IMR-90 (cell line): Measurements from ENCODE around the gene NKPD1. TPM values are rescaled to one million over a fixed set of nuclear protein-coding genes. Genes with fewer than 3 reads are reported as not detected.

Experiments
- ATAC-seq: fragments of 200-7000 bp; cut with Tn5 transposase; 2 replicates; pipeline ENCODE4 v1.9.1; 2020; ENCODE audit warnings: low read depth, mild to moderate bottlenecking, moderate library complexity
- BruUV-seq: library from RNA; stranded (reverse); fragments of 400-500 nt; replicated peaks from 2 replicates; lab custom pipeline; 2021; lab: Mats Ljungman, UMichigan
- CTCF ChIA-PET: fragments of 300-600 bp; formaldehyde crosslinking; extraction: SDS; loops from one replicate; lab custom pipeline; 2021; ENCODE audit warnings: antibody characterized with exemption; lab: Yijun Ruan, JAX
- POLR2A ChIA-PET: fragments of 300-600 bp; sonication (Branson Sonifier 250); formaldehyde crosslinking; loops from one replicate; lab custom pipeline; 2022; ENCODE audit warnings: antibody characterized with exemption; ENCODE audit not compliant: unreplicated experiment; lab: Charles Lee
- DNase-seq: peaks from one replicate; pipeline ENCODE4 v3.0.0; 2013
- H2AFZ ChIP-seq: replicated peaks from 2 replicates; pipeline ENCODE3; 2013; ENCODE audit warnings: low read length, mild to moderate bottlenecking; ENCODE audit not compliant: poor library complexity
- H2AK5ac ChIP-seq: 2 replicates; pipeline ENCODE4 v1.6.1; 2013; ENCODE audit warnings: low read depth, low read length, inconsistent platforms
- H2AK9ac ChIP-seq: replicated peaks from 2 replicates; pipeline ENCODE3; 2013; ENCODE audit warnings: mild to moderate bottlenecking, low read depth, low read length, moderate library complexity; ENCODE audit not compliant: poor library complexity
- H2BK120ac ChIP-seq: 2 replicates; pipeline ENCODE4 v1.6.1; 2013; ENCODE audit warnings: low read depth, low read length, inconsistent platforms
- H2BK15ac ChIP-seq: 3 replicates; pipeline ENCODE4 v1.6.1; 2013; ENCODE audit warnings: low read depth, low read length, inconsistent platforms
- H2BK20ac ChIP-seq: 2 replicates; pipeline ENCODE4 v1.6.1; 2013; ENCODE audit warnings: low read depth, mild to moderate bottlenecking, inconsistent platforms, low read length, moderate library complexity
- H2BK5ac ChIP-seq: 2 replicates; pipeline ENCODE4 v1.6.1; 2013; ENCODE audit warnings: mild to moderate bottlenecking, low read depth, low read length, inconsistent platforms; ENCODE audit not compliant: poor library complexity, severe bottlenecking
- H3K14ac ChIP-seq: replicated peaks from 2 replicates; pipeline ENCODE4 v1.6.1; 2013; ENCODE audit warnings: low read depth, low read length, inconsistent platforms
- H3K18ac ChIP-seq: 2 replicates; pipeline ENCODE4 v1.6.1; 2013; ENCODE audit warnings: low read depth, low read length, control low read depth
- H3K23ac ChIP-seq: 2 replicates; pipeline ENCODE4 v1.6.1; 2013; ENCODE audit warnings: low read depth, low read length, inconsistent platforms
- H3K27ac ChIP-seq: 2 replicates; pipeline ENCODE4 v1.5.1; 2013; ENCODE audit warnings: mild to moderate bottlenecking, control low read depth, low read length; ENCODE audit not compliant: insufficient read depth
- H3K27me3 ChIP-seq: 2 replicates; pipeline ENCODE4 v1.6.1; 2013; ENCODE audit warnings: low read length; ENCODE audit not compliant: control insufficient read depth, insufficient read depth
- H3K36me3 ChIP-seq: 2 replicates; pipeline ENCODE4 v1.6.1; 2013; ENCODE audit warnings: low read length, mixed read lengths; ENCODE audit not compliant: control insufficient read depth, insufficient read depth
- H3K4ac ChIP-seq: 2 replicates; pipeline ENCODE4 v1.6.1; 2013; ENCODE audit warnings: low read depth, low read length, inconsistent platforms
- H3K4me1 ChIP-seq: 2 replicates; pipeline ENCODE4 v1.6.1; 2013; ENCODE audit warnings: low read length, mixed read lengths; ENCODE audit not compliant: control insufficient read depth, insufficient read depth
- H3K4me2 ChIP-seq: 2 replicates; pipeline ENCODE4 v1.6.1; 2013; ENCODE audit warnings: low read depth, mild to moderate bottlenecking, control low read depth, low read length, moderate library complexity
- H3K4me3 ChIP-seq: 2 replicates; pipeline ENCODE4 v1.5.1; 2013; ENCODE audit warnings: low read depth, mild to moderate bottlenecking, control low read depth, low read length, moderate library complexity; ENCODE audit not compliant: insufficient read depth
- H3K56ac ChIP-seq: 2 replicates; pipeline ENCODE4 v1.6.1; 2013; ENCODE audit warnings: low read length, inconsistent platforms; ENCODE audit not compliant: insufficient read depth; ENCODE audit errors: extremely low read depth
- H3K79me1 ChIP-seq, 2 experiments: 2 replicates each; pipeline ENCODE4 v1.6.1; 2013; ENCODE audit warnings: low read length in 2 of 2, inconsistent platforms in 1 of 2, low read depth in 1 of 2
- H3K9ac ChIP-seq: 2 replicates; pipeline ENCODE4 v1.6.1; 2013; ENCODE audit warnings: low read depth, low read length, control low read depth
- H3K9me1 ChIP-seq: 2 replicates; pipeline ENCODE4 v1.6.1; 2013; ENCODE audit warnings: low read length, inconsistent platforms; ENCODE audit not compliant: insufficient read depth
- H3K9me3 ChIP-seq: 2 replicates; pipeline ENCODE4 v1.6.1; 2013; ENCODE audit warnings: low read length; ENCODE audit not compliant: control insufficient read depth, insufficient read depth
- H4K20me1 ChIP-seq: 2 replicates; pipeline ENCODE4 v1.6.1; 2013; ENCODE audit warnings: low read length, inconsistent platforms; ENCODE audit not compliant: insufficient read depth
- H4K5ac ChIP-seq: 2 replicates; pipeline ENCODE4 v1.6.1; 2013; ENCODE audit warnings: mild to moderate bottlenecking, low read depth, low read length, control low read depth
- H4K8ac ChIP-seq, 2 experiments: 2 replicates each; pipeline ENCODE4 v1.6.1; 2013; ENCODE audit warnings: low read depth in 2 of 2, low read length in 2 of 2, control low read depth in 1 of 2, inconsistent platforms in 1 of 2
- H4K91ac ChIP-seq: 2 replicates; pipeline ENCODE4 v1.6.1; 2013; ENCODE audit warnings: low read depth, low read length, inconsistent platforms; ENCODE audit not compliant: insufficient read depth
- BHLHE40 ChIP-seq: fragments of 150-350 bp; IDR thresholded peaks from 2 replicates; pipeline ENCODE4 v1.6.1; 2016; ENCODE audit warnings: mild to moderate bottlenecking, low read depth, low read length
- CEBPB ChIP-seq: IDR thresholded peaks from 2 replicates; pipeline ENCODE4 v1.6.1; 2012; ENCODE audit warnings: low read depth, low read length, improper control_type of control experiment
- CHD1 ChIP-seq: IDR thresholded peaks from 2 replicates; pipeline ENCODE4 v1.6.1; 2012; ENCODE audit warnings: low read depth, low read length, improper control_type of control experiment
- FOS ChIP-seq: fragments of 150-350 bp; IDR thresholded peaks from 2 replicates; pipeline ENCODE4 v1.6.1; 2016; ENCODE audit warnings: low read depth, low read length
- MAFK ChIP-seq: IDR thresholded peaks from 2 replicates; pipeline ENCODE4 v1.6.1; 2012; ENCODE audit warnings: low read depth, low read length, improper control_type of control experiment
- MAZ ChIP-seq: IDR thresholded peaks from 2 replicates; pipeline ENCODE4 v1.6.1; 2012; ENCODE audit warnings: low read depth, mild to moderate bottlenecking, low read length, improper control_type of control experiment, moderate library complexity, borderline replicate concordance
- MXI1 ChIP-seq: IDR thresholded peaks from 2 replicates; pipeline ENCODE4 v1.6.1; 2012; ENCODE audit warnings: low read depth, mild to moderate bottlenecking, low read length, moderate library complexity, borderline replicate concordance
- NFE2L2 ChIP-seq: fragments of 150-350 bp; IDR thresholded peaks from 2 replicates; pipeline ENCODE4 v1.6.1; 2016; ENCODE audit warnings: low read depth, mild to moderate bottlenecking, low read length
- POLR2A ChIP-seq: IDR thresholded peaks from 2 replicates; pipeline ENCODE4 v1.6.1; 2012; ENCODE audit warnings: mild to moderate bottlenecking, low read depth, low read length
- RAD21 ChIP-seq: IDR thresholded peaks from 2 replicates; pipeline ENCODE4 v1.6.1; 2012; ENCODE audit warnings: low read length, improper control_type of control experiment
- RCOR1 ChIP-seq: IDR thresholded peaks from 2 replicates; pipeline ENCODE4 v1.6.1; 2012; ENCODE audit warnings: mild to moderate bottlenecking, low read length, improper control_type of control experiment; ENCODE audit not compliant: insufficient replicate concordance
- RFX5 ChIP-seq: IDR thresholded peaks from 2 replicates; pipeline ENCODE4 v1.8.0; 2012; ENCODE audit warnings: low read depth, mild to moderate bottlenecking, low read length, moderate library complexity
- SMC3 ChIP-seq: fragments of 150-350 bp; IDR thresholded peaks from 2 replicates; pipeline ENCODE4 v1.6.1; 2016; ENCODE audit warnings: low read depth, mild to moderate bottlenecking, antibody characterized with exemption, low read length, moderate library complexity
- WGBS, 2 experiments: methylation state at CpG; one replicate each; pipeline versions ENCODE4 v1.1.5 to v1.1.7; 2013; ENCODE audit warnings: missing lambda C conversion rate in 2 of 2; ENCODE audit not compliant: insufficient read length in 1 of 2; ENCODE audit errors: extremely low coverage in 2 of 2; 5-methylcytosine and 5-hydroxymethylcytosine counted together
- dilution Hi-C: fragments of 300-500 bp; cut with HindIII; formaldehyde crosslinking; loops from one replicate; pipeline ENCODE4 v1.14.3; 2018; ENCODE audit warnings: low sequenced_read_pairs; ENCODE audit not compliant: unreplicated experiment
- in situ Hi-C: fragments of 300-500 bp; cut with MboI; formaldehyde crosslinking; loops from 3 replicates; pipeline ENCODE4 v1.14.3; 2019; ENCODE audit warnings: low sequenced_read_pairs, inconsistent platforms, mixed read lengths
- intact Hi-C: fragments of 100-400 bp; cut with micrococcal nuclease; formaldehyde crosslinking; loops from 2 replicates; pipeline ENCODE4 v1.10.0; 2022
- polyA plus RNA-seq, 3 experiments: library from polyadenylated mRNA; depleted of rRNA; stranded (reverse); fragments of >200 nt; gene quantifications; 2 replicates each; pipeline ENCODE4 v1.2.3, GENCODE V29; 2012; ENCODE audit warnings: low replicate concordance in 1 of 3
- total RNA-seq: library from RNA; depleted of rRNA; stranded (reverse); fragments of >200 nt; gene quantifications from 2 replicates; pipeline ENCODE4 v1.2.3, GENCODE V29; 2012
- TF ChIP-seq, protein P1 (sequence below): conservative IDR thresholded peaks from 2 replicates; pipeline ENCODE4 v1.5.1; 2012; ENCODE audit warnings: mild to moderate bottlenecking, low read depth, low read length, improper control_type of control experiment
- TF ChIP-seq, protein P2 (sequence below): fragments of 150-350 bp; IDR thresholded peaks from 2 replicates; pipeline ENCODE4 v1.6.1; 2016; ENCODE audit warnings: low read depth, mild to moderate bottlenecking, low read length, moderate library complexity, borderline replicate concordance
- TF ChIP-seq, protein P3 (sequence below): fragments of 150-350 bp; IDR thresholded peaks from 2 replicates; pipeline ENCODE4 v1.6.1; 2017; ENCODE audit warnings: mild to moderate bottlenecking, antibody characterized with exemption, low read length, low read depth

The NKPD1 gene
- total and polyA plus RNA-seq, 2 of the 4 experiments (the other 2 are of a cell fraction) = under 0.01 to 0.09 TPM

DNA sequence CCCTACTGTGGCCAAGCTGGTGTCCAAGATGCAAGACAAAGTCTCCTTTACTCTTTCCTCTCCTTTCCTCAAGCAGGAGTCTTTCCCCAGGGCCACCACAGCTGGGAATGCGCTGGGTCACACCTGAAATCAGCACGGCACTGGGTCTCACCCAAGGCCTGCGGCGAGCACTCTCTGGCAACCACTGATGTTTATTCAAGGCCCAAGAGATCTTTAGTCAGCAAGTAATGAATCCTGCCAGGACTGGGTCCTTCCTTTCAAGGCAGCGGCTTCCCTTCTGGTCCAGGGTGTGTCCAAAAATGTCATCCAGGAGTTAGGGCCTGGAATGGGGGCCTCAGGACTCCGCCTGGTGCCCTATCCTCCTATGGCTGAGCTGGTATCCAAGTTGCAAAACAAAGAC is 41.9 kb upstream of the NKPD1 start:
- in situ Hi-C loops (no loop called here), intact Hi-C loops (no loop called here), dilution Hi-C loops (no loop called here)
- Histone ChIP-seq H3K4me3 (no peak overlapping the region), H4K91ac (no peak overlapping the region), H3K23ac (no peak overlapping the region), H2AFZ (no peak overlapping the region), H3K4me1 (no peaks in the 10 kb centered on the region), H3K4ac (no peak overlapping the region), H4K20me1 (no peaks in the 10 kb centered on the region), H3K27me3 (no peaks in the 10 kb centered on the region), H3K14ac (no peak overlapping the region), H4K5ac (no peak overlapping the region), H2AK5ac (no peak overlapping the region), H4K8ac (no peak overlapping the region), H3K9me3 (no peaks in the 10 kb centered on the region), H3K9me1 (no peaks in the 10 kb centered on the region), H2BK15ac (no peak overlapping the region), H2BK20ac (no peak overlapping the region), H3K4me2 (no peak overlapping the region), H3K27ac (no peak overlapping the region), H3K56ac (no peak overlapping the region), H2BK120ac (no peak overlapping the region), H2BK5ac (no peak overlapping the region), H3K36me3 (no peaks in the 10 kb centered on the region), H2AK9ac (no peak overlapping the region), H3K18ac (no peak overlapping the region), H3K9ac (no peak overlapping the region), H3K79me1 (no peaks in the 10 kb centered on the region)
- TF ChIP-seq CHD1 = no peak
- TF ChIP-seq MAFK = no peak
- TF ChIP-seq FOS = no peak
- TF ChIP-seq POLR2A = no peak
- no peak for TF ChIP-seq SMC3
- no peak for TF ChIP-seq RCOR1
- TF ChIP-seq, protein P1, sequence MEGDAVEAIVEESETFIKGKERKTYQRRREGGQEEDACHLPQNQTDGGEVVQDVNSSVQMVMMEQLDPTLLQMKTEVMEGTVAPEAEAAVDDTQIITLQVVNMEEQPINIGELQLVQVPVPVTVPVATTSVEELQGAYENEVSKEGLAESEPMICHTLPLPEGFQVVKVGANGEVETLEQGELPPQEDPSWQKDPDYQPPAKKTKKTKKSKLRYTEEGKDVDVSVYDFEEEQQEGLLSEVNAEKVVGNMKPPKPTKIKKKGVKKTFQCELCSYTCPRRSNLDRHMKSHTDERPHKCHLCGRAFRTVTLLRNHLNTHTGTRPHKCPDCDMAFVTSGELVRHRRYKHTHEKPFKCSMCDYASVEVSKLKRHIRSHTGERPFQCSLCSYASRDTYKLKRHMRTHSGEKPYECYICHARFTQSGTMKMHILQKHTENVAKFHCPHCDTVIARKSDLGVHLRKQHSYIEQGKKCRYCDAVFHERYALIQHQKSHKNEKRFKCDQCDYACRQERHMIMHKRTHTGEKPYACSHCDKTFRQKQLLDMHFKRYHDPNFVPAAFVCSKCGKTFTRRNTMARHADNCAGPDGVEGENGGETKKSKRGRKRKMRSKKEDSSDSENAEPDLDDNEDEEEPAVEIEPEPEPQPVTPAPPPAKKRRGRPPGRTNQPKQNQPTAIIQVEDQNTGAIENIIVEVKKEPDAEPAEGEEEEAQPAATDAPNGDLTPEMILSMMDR = no peak
- TF ChIP-seq NFE2L2 = no peak
- TF ChIP-seq MXI1 = no peak
- TF ChIP-seq CEBPB = no peak
- TF ChIP-seq, protein P2, sequence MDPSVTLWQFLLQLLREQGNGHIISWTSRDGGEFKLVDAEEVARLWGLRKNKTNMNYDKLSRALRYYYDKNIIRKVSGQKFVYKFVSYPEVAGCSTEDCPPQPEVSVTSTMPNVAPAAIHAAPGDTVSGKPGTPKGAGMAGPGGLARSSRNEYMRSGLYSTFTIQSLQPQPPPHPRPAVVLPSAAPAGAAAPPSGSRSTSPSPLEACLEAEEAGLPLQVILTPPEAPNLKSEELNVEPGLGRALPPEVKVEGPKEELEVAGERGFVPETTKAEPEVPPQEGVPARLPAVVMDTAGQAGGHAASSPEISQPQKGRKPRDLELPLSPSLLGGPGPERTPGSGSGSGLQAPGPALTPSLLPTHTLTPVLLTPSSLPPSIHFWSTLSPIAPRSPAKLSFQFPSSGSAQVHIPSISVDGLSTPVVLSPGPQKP = no peak
- TF ChIP-seq, protein P3, sequence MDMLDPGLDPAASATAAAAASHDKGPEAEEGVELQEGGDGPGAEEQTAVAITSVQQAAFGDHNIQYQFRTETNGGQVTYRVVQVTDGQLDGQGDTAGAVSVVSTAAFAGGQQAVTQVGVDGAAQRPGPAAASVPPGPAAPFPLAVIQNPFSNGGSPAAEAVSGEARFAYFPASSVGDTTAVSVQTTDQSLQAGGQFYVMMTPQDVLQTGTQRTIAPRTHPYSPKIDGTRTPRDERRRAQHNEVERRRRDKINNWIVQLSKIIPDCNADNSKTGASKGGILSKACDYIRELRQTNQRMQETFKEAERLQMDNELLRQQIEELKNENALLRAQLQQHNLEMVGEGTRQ = no peak
- TF ChIP-seq RFX5 = no peak
- TF ChIP-seq RAD21 = no peak
- TF ChIP-seq MAZ = no peak
- TF ChIP-seq BHLHE40 = no peak
- 68% methylated on average over 5 of the region's 6 CpGs; no CpG with 5 or more reads in 1 of the 2 experiments for WGBS, 2 experiments
- DNase-seq (no peak), ATAC-seq (no peak)
- BruUV-seq = no TSS peak
- ChIA-PET CTCF (interaction anchor here (0.8 kb wide), 1 partner anchor 12 kb away, joined by 3 read pairs; no protein-coding TSS in a partner anchor), POLR2A (interaction anchor here (0.6 kb wide), 1 partner anchor 16 kb away, joined by 15 read pairs; no protein-coding TSS in a partner anchor)
